GM12878 (cell line): ENCODE measurements around the gene SCLT1. TPM values are rescaled to one million over a fixed set of nuclear protein-coding genes. Genes with fewer than 3 reads are reported as not detected.
A peak's percentile ranks its signal among the peaks of the same experiment; 100 is the strongest.

ENCODE experiments used
- ATF7 ChIP-seq: fragments of 450-650 bp; IDR thresholded peaks from 2 replicates; pipeline ENCODE4 v1.6.1; 2016; ENCODE audit warnings: low read depth, mild to moderate bottlenecking
- BHLHE40 ChIP-seq, 2 experiments: fragments of 450-650 bp in 1 of 2; IDR thresholded peaks; 2 replicates each; pipeline ENCODE4 v1.6.1; 2011 to 2017; ENCODE audit warnings: low read depth in 2 of 2, borderline replicate concordance in 1 of 2, improper control_type of control experiment in 1 of 2, low read length in 1 of 2, mild to moderate bottlenecking in 1 of 2
- BRCA1 ChIP-seq: IDR thresholded peaks from 2 replicates; pipeline ENCODE4 v1.6.1; 2011; ENCODE audit warnings: low read depth, low read length, improper control_type of control experiment
- CBX5 ChIP-seq: sonication (generic); IDR thresholded peaks from 2 replicates; pipeline ENCODE4 v1.6.1; 2016; ENCODE audit warnings: low read depth, moderate library complexity, mild to moderate bottlenecking, inconsistent platforms
- CHD2 ChIP-seq: IDR thresholded peaks from 2 replicates; pipeline ENCODE4 v1.6.1; 2011; ENCODE audit warnings: low read depth, low read length, improper control_type of control experiment, borderline replicate concordance
- CREB1 ChIP-seq: IDR thresholded peaks from 2 replicates; pipeline ENCODE4 v1.6.1; 2012; ENCODE audit warnings: low read depth, mild to moderate bottlenecking, inconsistent platforms
- CREM ChIP-seq: IDR thresholded peaks from 2 replicates; pipeline ENCODE4 v1.6.1; 2014; ENCODE audit warnings: antibody characterized with exemption, low read depth
- DPF2 ChIP-seq: fragments of 450-650 bp; IDR thresholded peaks from 2 replicates; pipeline ENCODE4 v1.6.1; 2017; ENCODE audit warnings: mild to moderate bottlenecking
- EP300 ChIP-seq, 2 experiments: fragments of 150-350 bp in 1 of 2; IDR thresholded peaks; 2 replicates each; pipeline ENCODE4 v1.6.1; 2011 to 2012; ENCODE audit warnings: low read depth in 2 of 2, low read length in 2 of 2, borderline replicate concordance in 1 of 2, improper control_type of control experiment in 1 of 2, inconsistent platforms in 1 of 2; ENCODE audit not compliant: control insufficient read depth in 1 of 2
- FOXM1 ChIP-seq: IDR thresholded peaks from 2 replicates; pipeline ENCODE4 v1.6.1; 2012; ENCODE audit warnings: low read depth, mild to moderate bottlenecking, inconsistent platforms, low read length, moderate library complexity
- GABPA ChIP-seq: IDR thresholded peaks from 2 replicates; pipeline ENCODE4 v1.6.1; 2014; ENCODE audit warnings: antibody characterized with exemption, low read depth, mild to moderate bottlenecking, inconsistent platforms
- KDM1A ChIP-seq: fragments of 200-600 bp; sonication (generic); IDR thresholded peaks from 2 replicates; pipeline ENCODE4 v1.6.1; 2016; ENCODE audit warnings: borderline replicate concordance
- LARP7 ChIP-seq: fragments of 450-650 bp; IDR thresholded peaks from 2 replicates; pipeline ENCODE4 v1.6.1; 2017; ENCODE audit warnings: mild to moderate bottlenecking
- NFYB ChIP-seq: IDR thresholded peaks from 2 replicates; pipeline ENCODE4 v1.6.1; 2011; ENCODE audit warnings: low read depth, mild to moderate bottlenecking, low read length, improper control_type of control experiment, moderate library complexity; ENCODE audit not compliant: insufficient read depth
- POLR2A ChIP-seq: IDR thresholded peaks from 2 replicates; pipeline ENCODE4 v1.6.1; 2011; ENCODE audit warnings: low read depth, mild to moderate bottlenecking, low read length
- POLR2AphosphoS2 ChIP-seq: IDR thresholded peaks from 2 replicates; pipeline ENCODE4 v1.6.1; 2011; ENCODE audit warnings: low read depth, mild to moderate bottlenecking, low read length, improper control_type of control experiment, moderate library complexity
- POLR2AphosphoS5 ChIP-seq: IDR thresholded peaks from 2 replicates; pipeline ENCODE4 v1.6.1; 2011; ENCODE audit warnings: mild to moderate bottlenecking, low read length, inconsistent platforms
- POU2F2 ChIP-seq: IDR thresholded peaks from 3 replicates; pipeline ENCODE4 v1.6.1; 2011; ENCODE audit warnings: low read depth, mild to moderate bottlenecking, low read length, borderline replicate concordance
- RAD21 ChIP-seq: IDR thresholded peaks from 2 replicates; pipeline ENCODE4 v1.6.1; 2011; ENCODE audit warnings: mild to moderate bottlenecking, low read depth, low read length, moderate library complexity; ENCODE audit not compliant: insufficient read depth
- RFX5 ChIP-seq: IDR thresholded peaks from 2 replicates; pipeline ENCODE4 v1.6.1; 2011; ENCODE audit warnings: low read depth, low read length, improper control_type of control experiment
- RUNX3 ChIP-seq: IDR thresholded peaks from 2 replicates; pipeline ENCODE4 v1.6.1; 2012; ENCODE audit warnings: low read length, inconsistent platforms
- SP1 ChIP-seq: IDR thresholded peaks from one replicate; pipeline ENCODE4 v1.6.1; 2011; ENCODE audit warnings: low read depth, low read length
- SPI1 ChIP-seq: IDR thresholded peaks from 2 replicates; pipeline ENCODE4 v1.6.1; 2011; ENCODE audit warnings: low read depth, mild to moderate bottlenecking, low read length, moderate library complexity, borderline replicate concordance; ENCODE audit not compliant: insufficient read depth
- SREBF2 ChIP-seq: IDR thresholded peaks from 2 replicates; pipeline ENCODE4 v1.6.1; 2012; ENCODE audit warnings: mild to moderate bottlenecking, low read length
- SUPT20H ChIP-seq: IDR thresholded peaks from 2 replicates; pipeline ENCODE4 v1.6.1; 2011; ENCODE audit warnings: low read depth, mild to moderate bottlenecking, low read length, moderate library complexity, borderline replicate concordance; ENCODE audit not compliant: control insufficient read depth
- ZBED1 ChIP-seq: IDR thresholded peaks from 2 replicates; pipeline ENCODE4 v1.6.1; 2016; ENCODE audit warnings: borderline replicate concordance
- ZNF687 ChIP-seq: fragments of 450-650 bp; IDR thresholded peaks from 2 replicates; pipeline ENCODE4 v1.6.1; 2017; ENCODE audit warnings: mild to moderate bottlenecking, moderate library complexity
- ZSCAN29 ChIP-seq: fragments of 450-650 bp; IDR thresholded peaks from 2 replicates; pipeline ENCODE4 v1.6.1; 2017; ENCODE audit warnings: mild to moderate bottlenecking, moderate library complexity
- polyA plus RNA-seq, 11 experiments: library from polyadenylated mRNA; depleted of rRNA in 4 of 11; unstranded in 6 of 11; stranded (reverse) in 5 of 11; fragments of >200 nt; fragmentation: Nextera tagmentation in 4 of 11; fragmentation: Illumina TruSeq in 1 of 11; extraction: Ambion mirVana in 4 of 11; extraction: Trizol in 1 of 11; gene quantifications; 1 replicate in 1 of 11; 2 replicates in 10 of 11; pipeline versions ENCODE4 v1.2.1 to v1.2.3, GENCODE V29; 2011 to 2016; ENCODE audit warnings: inconsistent platforms in 2 of 11, missing spikeins in 2 of 11, low read depth in 1 of 11
- total RNA-seq, 4 experiments: library from RNA; depleted of rRNA in 3 of 4; stranded (reverse); fragments of >200 nt in 3 of 4; fragmentation: Illumina TruSeq in 1 of 4; extraction: Trizol in 1 of 4; gene quantifications; 2 replicates each; pipeline versions ENCODE4 v1.2.1 to v1.2.3, GENCODE V29; 2013 to 2021

The SCLT1 gene
- total and polyA plus RNA-seq, 10 of the 15 experiments (the other 5 are each of a cell fraction or from before 2014, with no cell fraction given) = 7.8 to 31.4 (median 19.6) TPM

- TF ChIP-seq DPF2 = peak; percentile 32; the same call in 1 of the 2 replicates
- TF ChIP-seq GABPA = 0 out of 2 replicates have a peak, but pooled peaks have one; percentile 37
- peak; percentile 97 for TF ChIP-seq SPI1
- TF ChIP-seq POU2F2 = peak; percentile 25; the same call in 1 of the 3 replicates
- TF ChIP-seq SUPT20H = no peak
- peak; percentile 87 for TF ChIP-seq CREB1
- TF ChIP-seq POLR2AphosphoS2 = no peak
- TF ChIP-seq SREBF2 = no peak
- TF ChIP-seq RFX5 = peak; percentile 97
- TF ChIP-seq ZSCAN29 = no peak
- TF ChIP-seq CHD2 = peak; percentile 42; the same call in 1 of the 2 replicates
- peak; percentile 32; the same call in 1 of the 2 replicates for TF ChIP-seq ZBED1
- TF ChIP-seq SP1 = peak; percentile 38
- no peak for TF ChIP-seq BRCA1
- TF ChIP-seq FOXM1 = no peak
- TF ChIP-seq CBX5 = peak; percentile 69; the same call in 1 of the 2 replicates
- TF ChIP-seq RUNX3 = peak; percentile 83
- TF ChIP-seq POLR2A = no peak; the same call in 1 of the 2 replicates
- TF ChIP-seq ZNF687 = no peak; the same call in 1 of the 2 replicates
- TF ChIP-seq KDM1A = no peak
- peak; percentile 75 for TF ChIP-seq CREM
- TF ChIP-seq ATF7 = peak; percentile 84
- TF ChIP-seq BHLHE40 (IDR thresholded peaks at IDR 0.05; ENCODE audit: borderline replicate concordance in 1 of 2, low read depth in 2 of 2, low read length in 1 of 2) = peak; percentile 65 to 66; a peak in 3 of 4 replicates
- TF ChIP-seq POLR2AphosphoS5 = peak; percentile 36; the same call in 1 of the 2 replicates
- TF ChIP-seq RAD21 = 0 out of 2 replicates have a peak, but pooled peaks have one; percentile 6
- no peak for TF ChIP-seq LARP7
- TF ChIP-seq NFYB = peak; percentile 57; the same call in 1 of the 2 replicates
- TF ChIP-seq EP300 (IDR thresholded peaks at IDR 0.05; ENCODE audit: borderline replicate concordance in 1 of 2, control insufficient read depth in 1 of 2, low read depth in 2 of 2, low read length in 2 of 2) = peak; percentile 39 to 72; a peak in 3 of 4 replicates
- TF ChIP-seq, all 136 proteins: peak for 32
These were observed 176.5 kb downstream of the SCLT1 start (continued) for GRCh38 chr4:128916832-128917231.
